Measurements from ENCODE around the gene TMEM222. TPM values are rescaled to one million over a fixed set of nuclear protein-coding genes. Genes with fewer than 3 reads are reported as not detected.

The TMEM222 gene
- polyA plus RNA-seq, 1 of the 3 experiments (the other 2 are of a cell fraction): 51.7 TPM

GRCh38 chr1:27374362-27375086 is 52.6 kb downstream of the TMEM222 start, which contains the start of gene FCN3 (continued):
- no peak for TF ChIP-seq RXRA (IDR thresholded peaks at IDR 0.05; ENCODE audit: borderline replicate concordance, low read depth)
- no peak for TF ChIP-seq TAF1 (IDR thresholded peaks at IDR 0.05; ENCODE audit: borderline replicate concordance, low read depth, low read length)
- no peak for TF ChIP-seq GABPA (IDR thresholded peaks at IDR 0.05; ENCODE audit: low read depth)
- no peak for TF ChIP-seq POLR2AphosphoS5 (IDR thresholded peaks at IDR 0.05; ENCODE audit: low read depth, low read length)
- TF ChIP-seq GATA2 (CRISPR knock-in tag; IDR thresholded peaks at IDR 0.05): no peak
- no peak for TF ChIP-seq IRF3 (IDR thresholded peaks at IDR 0.05; ENCODE audit: low read depth, low read length)
- no peak for TF ChIP-seq USF1 (IDR thresholded peaks at IDR 0.05; ENCODE audit: borderline replicate concordance, low read depth)

GRCh38 chr1:27377760-27378495 is 56.0 kb downstream of the TMEM222 start:
- H3F3A ChIP-seq (replicated peaks; ENCODE audit: insufficient read depth): no peaks in the 10 kb centered on the region
- H3K9me3 ChIP-seq: no peaks in the 10 kb centered on the region
- H3K4me2 ChIP-seq: no peak overlapping the region
- peaks cover 0 to 10% of the 10 kb centered on the region in 2 experiments; a peak in 1 of 4 replicates for H3K4me1 ChIP-seq (ENCODE audit: control insufficient read depth in 1 of 2, insufficient read depth in 2 of 2, low read depth in 1 of 2, low read length in 1 of 2)
- H3K27me3 ChIP-seq (ENCODE audit: insufficient read depth): no peaks in the 10 kb centered on the region
- H2AFZ ChIP-seq (ENCODE audit: low read depth): no peak overlapping the region
- H4K20me1 ChIP-seq (ENCODE audit: insufficient read depth): no peaks in the 10 kb centered on the region
- 92% methylated on average over 12 of the region's 12 CpGs for WGBS (ENCODE audit: low lambda C conversion rate)
- no peak overlapping the region for H3K4me3 ChIP-seq (ENCODE audit: low read depth in 2 of 2, low read length in 1 of 2)
- no peak overlapping the region for H3K27ac ChIP-seq (ENCODE audit: low read depth in 2 of 2, low read length in 1 of 2)
- H3K9me2 ChIP-seq: no peaks in the 10 kb centered on the region
- no peaks in the 10 kb centered on the region for H3K79me2 ChIP-seq (ENCODE audit: insufficient read depth)
- no peaks in the 10 kb centered on the region for H3K36me3 ChIP-seq (replicated peaks in 1 of 2; ENCODE audit: control insufficient read depth in 1 of 2, insufficient read depth in 2 of 2, low read length in 1 of 2)
- DNase-seq: no peak
- no peak overlapping the region for H3K9ac ChIP-seq
- POLR2A ChIA-PET: no interaction called here
- CTCF ChIA-PET: interaction anchor here (0.6 to 13.1 kb wide), 11 partner anchors 9 to 333 kb away, joined by 3 to 154 read pairs (median 5); partner anchors contain the start of gene MAP3K6
- TF ChIP-seq CTCF (IDR thresholded peaks at IDR 0.05) (no peak), RAD21 (IDR thresholded peaks at IDR 0.05; ENCODE audit: low read length) (no peak), TEAD4 (IDR thresholded peaks at IDR 0.05; ENCODE audit: borderline replicate concordance, insufficient read depth) (no peak), FOXJ3 (CRISPR knock-in tag; IDR thresholded peaks at IDR 0.05) (no peak), RXRA (IDR thresholded peaks at IDR 0.05; ENCODE audit: borderline replicate concordance, low read depth) (no peak), POLR2AphosphoS5 (IDR thresholded peaks at IDR 0.05; ENCODE audit: low read depth, low read length) (no peak), ZBTB33 (IDR thresholded peaks at IDR 0.05; ENCODE audit: borderline replicate concordance, low read depth) (no peak), SIN3A (IDR thresholded peaks at IDR 0.05; ENCODE audit: borderline replicate concordance, low read depth, low read length) (no peak), NFIC (IDR thresholded peaks at IDR 0.05; ENCODE audit: borderline replicate concordance) (no peak), REST (IDR thresholded peaks at IDR 0.05; ENCODE audit: low read depth, low read length) (no peak), TCF12 (IDR thresholded peaks at IDR 0.05) (no peak), TAF1 (IDR thresholded peaks at IDR 0.05; ENCODE audit: borderline replicate concordance, low read depth, low read length) (no peak), MEF2A (IDR thresholded peaks at IDR 0.05; ENCODE audit: borderline replicate concordance, low read depth) (no peak), EP300 (IDR thresholded peaks at IDR 0.05; ENCODE audit: borderline replicate concordance in 1 of 2, low read depth in 1 of 2, low read length in 1 of 2) (no peak), FOXM1 (IDR thresholded peaks at IDR 0.05; ENCODE audit: low read depth) (no peak)

Measured in SK-N-SH (cell line).